ENCODE data around the gene GINS3.
"Not testable (repeated sequence)": the region's sequence is repeated elsewhere in the genome, so short reads cannot be mapped to it uniquely, and the experiment has no call there.

DNA sequence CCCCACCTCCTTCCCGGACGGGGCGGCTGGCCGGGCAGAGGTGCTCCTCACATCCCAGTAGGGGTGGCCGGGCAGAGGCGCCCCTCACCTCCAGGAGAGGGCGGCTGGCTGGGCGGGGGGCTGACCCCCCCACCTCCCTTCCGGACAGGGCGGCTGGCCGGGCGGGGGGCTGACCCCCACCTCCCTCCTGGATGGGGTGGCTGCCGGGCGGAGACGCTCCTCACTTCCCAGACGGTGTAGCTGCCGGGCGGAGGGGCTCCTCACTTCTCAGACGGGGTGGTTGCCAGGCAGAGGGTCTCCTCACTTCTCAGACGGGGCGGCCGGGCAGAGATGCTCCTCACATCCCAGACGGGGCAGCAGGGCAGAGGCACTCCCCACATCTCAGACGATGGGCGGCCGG is 4.6 kb downstream of the GINS3 start:
- not testable (repeated sequence) for TF ChIP-seq TAF1, POLR2A (IDR thresholded peaks at IDR 0.05; ENCODE audit: low read depth, low read length)

Measured in GM12891 (cell line).